Gastroesophageal sphincter (tissue), 4 donors: ENCODE data around the gene SEC61A2. TPM values are rescaled to one million over a fixed set of nuclear protein-coding genes. Genes with fewer than 3 reads are reported as not detected.

Source experiments
- ATAC-seq: fragments of 150-250 bp; one replicate; pipeline ENCODE4 v1.9.1; 2016; ENCODE audit warnings: mild to moderate bottlenecking, moderate library complexity
- H3K27ac ChIP-seq, 4 donors: fragments of 200-600 bp; sonication (generic) in 3 of 4; 1 replicate in 3 of 4; 2 replicates in 1 of 4; pipeline ENCODE4 v1.5.1; 2016 to 2019
- H3K27me3 ChIP-seq: fragments of 200-600 bp; sonication (generic); one replicate; pipeline ENCODE4 v1.5.1; 2019
- H3K36me3 ChIP-seq, 2 donors: fragments of 200-600 bp; sonication (generic); one replicate each; pipeline ENCODE4 v1.5.1; 2019; ENCODE audit warnings: control low read depth in 1 of 2
- H3K4me1 ChIP-seq, 3 donors: fragments of 200-600 bp; sonication (generic); 1 replicate in 2 of 3; 2 replicates in 1 of 3; pipeline ENCODE4 v1.5.1; 2016 to 2019; ENCODE audit warnings: control low read depth in 2 of 3
- H3K4me3 ChIP-seq, 2 donors: fragments of 200-600 bp; sonication (generic); one replicate each; pipeline ENCODE4 v1.5.1; 2019; ENCODE audit warnings: mild to moderate bottlenecking in 1 of 2, moderate library complexity in 1 of 2
- H3K9me3 ChIP-seq, 3 donors: fragments of 200-600 bp; sonication (generic); one replicate each; pipeline ENCODE4 v1.5.1; 2017 to 2019; ENCODE audit warnings: control low read depth in 2 of 3
- EP300 ChIP-seq: sonication (generic); formaldehyde crosslinking; IDR thresholded peaks from one replicate; pipeline ENCODE4 v1.6.1; 2017; ENCODE audit warnings: antibody characterized with exemption, mild to moderate bottlenecking
- POLR2A ChIP-seq, 2 donors: fragments of 450-650 bp; IDR thresholded peaks; one replicate each; pipeline ENCODE4 v1.6.1; 2017; ENCODE audit warnings: antibody characterized with exemption in 2 of 2, mild to moderate bottlenecking in 2 of 2, moderate library complexity in 1 of 2
- POLR2AphosphoS5 ChIP-seq: sonication (generic); formaldehyde crosslinking; IDR thresholded peaks from one replicate; pipeline ENCODE4 v1.6.1; 2017; ENCODE audit warnings: antibody characterized with exemption
- WGBS, 2 donors: methylation state at CpG; one replicate each; pipeline ENCODE4 v1.1.5; 2018; ENCODE audit warnings: low coverage in 1 of 2; 5-methylcytosine and 5-hydroxymethylcytosine counted together
- total RNA-seq, 4 donors: library from RNA; depleted of rRNA; stranded (reverse); fragments of >200 nt; gene quantifications; one replicate each; pipeline ENCODE4 v1.1.0, GENCODE V29; 2016
- TF ChIP-seq, protein P1 (sequence below), 4 experiments: fragments of 200-600 bp in 2 of 4; fragments of 450-650 bp in 2 of 4; sonication (generic) in 1 of 4; IDR thresholded peaks; one replicate each; pipeline ENCODE4 v1.5.1; 2017 to 2019; ENCODE audit warnings: antibody characterized with exemption in 4 of 4, mild to moderate bottlenecking in 2 of 4, moderate library complexity in 2 of 4

The SEC61A2 gene
- total RNA-seq, 4 donors from 2014 or later: 4.8 to 21.9 (median 7.8) TPM

DNA sequence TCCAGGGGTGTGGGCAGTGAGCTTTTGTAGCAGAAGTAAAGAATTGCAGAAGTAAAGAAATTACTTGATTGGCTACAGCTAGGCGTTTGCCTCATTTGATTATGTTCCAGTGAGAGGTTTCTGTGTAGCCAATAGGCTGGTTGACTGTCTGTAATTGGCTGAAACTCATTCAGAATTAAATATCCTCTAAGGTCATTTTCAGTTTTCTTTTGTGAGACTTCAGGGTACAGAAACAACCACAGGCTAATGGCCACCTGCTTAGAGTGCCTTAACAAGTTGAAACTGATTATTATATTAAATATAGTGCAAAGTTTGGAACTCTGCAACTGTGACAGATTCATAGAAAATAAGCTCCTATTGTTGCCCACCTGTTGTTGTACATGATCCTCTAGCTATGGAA lies 10.6 kb downstream of the SEC61A2 start:
- no peak overlapping the region for H3K4me3 ChIP-seq
- no peak overlapping the region for H3K27ac ChIP-seq
- TF ChIP-seq EP300 (no peak), POLR2AphosphoS5 (no peak), POLR2A (IDR thresholded peaks at IDR 0.05) (no peak)
- TF ChIP-seq, protein P1, sequence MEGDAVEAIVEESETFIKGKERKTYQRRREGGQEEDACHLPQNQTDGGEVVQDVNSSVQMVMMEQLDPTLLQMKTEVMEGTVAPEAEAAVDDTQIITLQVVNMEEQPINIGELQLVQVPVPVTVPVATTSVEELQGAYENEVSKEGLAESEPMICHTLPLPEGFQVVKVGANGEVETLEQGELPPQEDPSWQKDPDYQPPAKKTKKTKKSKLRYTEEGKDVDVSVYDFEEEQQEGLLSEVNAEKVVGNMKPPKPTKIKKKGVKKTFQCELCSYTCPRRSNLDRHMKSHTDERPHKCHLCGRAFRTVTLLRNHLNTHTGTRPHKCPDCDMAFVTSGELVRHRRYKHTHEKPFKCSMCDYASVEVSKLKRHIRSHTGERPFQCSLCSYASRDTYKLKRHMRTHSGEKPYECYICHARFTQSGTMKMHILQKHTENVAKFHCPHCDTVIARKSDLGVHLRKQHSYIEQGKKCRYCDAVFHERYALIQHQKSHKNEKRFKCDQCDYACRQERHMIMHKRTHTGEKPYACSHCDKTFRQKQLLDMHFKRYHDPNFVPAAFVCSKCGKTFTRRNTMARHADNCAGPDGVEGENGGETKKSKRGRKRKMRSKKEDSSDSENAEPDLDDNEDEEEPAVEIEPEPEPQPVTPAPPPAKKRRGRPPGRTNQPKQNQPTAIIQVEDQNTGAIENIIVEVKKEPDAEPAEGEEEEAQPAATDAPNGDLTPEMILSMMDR (IDR thresholded peaks at IDR 0.05): no peak
- ATAC-seq: no peak
- WGBS, 2 donors: 85 to 92% methylated on average over 1 of the region's 1 CpG
- H3K27me3 ChIP-seq: no peaks in the 10 kb centered on the region
- H3K4me1 ChIP-seq: no peaks in the 10 kb centered on the region
- no peaks in the 10 kb centered on the region for H3K9me3 ChIP-seq
- H3K36me3 ChIP-seq: peaks cover 0 to 97% of the 10 kb centered on the region in 2 donors

DNA sequence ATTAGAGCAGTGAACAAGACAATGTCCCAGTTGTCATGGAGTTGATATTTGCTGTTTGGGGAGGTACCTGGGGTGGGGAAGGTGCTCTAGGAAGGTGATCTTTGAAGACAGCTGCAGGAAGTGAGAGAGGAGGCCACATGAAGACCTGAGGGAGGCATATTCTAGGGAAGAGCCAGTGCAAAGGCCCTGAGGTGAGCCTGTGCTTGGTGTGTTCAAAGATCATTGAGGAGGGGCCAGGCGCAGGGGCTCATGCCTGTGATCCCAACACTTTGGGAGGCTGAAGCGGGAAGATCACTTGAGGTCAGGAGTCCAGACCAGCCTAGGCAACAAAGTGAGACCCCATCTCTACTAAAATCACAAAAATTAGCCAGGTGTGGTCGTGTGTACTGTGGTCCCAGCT lies 15.1 kb downstream of the SEC61A2 start:
- Histone ChIP-seq H3K4me3 (no peak overlapping the region), H3K27ac (no peak overlapping the region), H3K36me3 (peaks cover 0 to 99% of the 10 kb centered on the region in 2 donors), H3K4me1 (no peaks in the 10 kb centered on the region), H3K27me3 (no peaks in the 10 kb centered on the region), H3K9me3 (no peaks in the 10 kb centered on the region)
- no peak for ATAC-seq
- TF ChIP-seq EP300 (no peak), POLR2A (IDR thresholded peaks at IDR 0.05) (no peak), POLR2AphosphoS5 (no peak)
- TF ChIP-seq, protein P1 (IDR thresholded peaks at IDR 0.05): no peak
- WGBS, 2 donors: 90 to 100% methylated on average over 2 to 3 of the region's 3 CpGs

DNA sequence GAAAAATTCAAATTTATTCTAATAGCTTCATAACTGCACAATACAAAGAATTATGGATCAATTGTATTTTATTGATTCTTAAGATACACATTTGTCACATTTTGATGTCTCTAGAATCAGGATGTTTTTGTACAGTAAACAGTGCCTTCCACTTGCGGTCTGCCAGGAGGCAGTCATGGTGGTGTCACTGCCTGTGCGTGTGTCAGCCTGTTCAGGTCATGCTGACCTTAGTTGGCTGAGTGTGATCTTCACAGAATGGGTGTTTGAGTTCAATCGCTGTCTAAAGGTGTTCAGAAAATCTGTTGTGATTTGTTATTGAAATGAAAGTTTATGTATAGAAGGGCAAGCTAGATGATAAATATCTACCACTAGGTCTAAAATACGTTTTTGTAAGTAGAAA lies 20.7 kb downstream of the SEC61A2 start:
- Histone ChIP-seq H3K36me3 (peaks cover 0 to 89% of the 10 kb centered on the region in 2 donors), H3K4me1 (no peaks in the 10 kb centered on the region), H3K27ac (no peak overlapping the region), H3K27me3 (no peaks in the 10 kb centered on the region), H3K4me3 (no peak overlapping the region), H3K9me3 (no peaks in the 10 kb centered on the region)
- TF ChIP-seq POLR2A (IDR thresholded peaks at IDR 0.05) (no peak), EP300 (no peak), POLR2AphosphoS5 (no peak)
- TF ChIP-seq, protein P1 (IDR thresholded peaks at IDR 0.05): no peak
- WGBS, 2 donors: 88 to 92% methylated on average over 4 of the region's 4 CpGs
- no peak for ATAC-seq

DNA sequence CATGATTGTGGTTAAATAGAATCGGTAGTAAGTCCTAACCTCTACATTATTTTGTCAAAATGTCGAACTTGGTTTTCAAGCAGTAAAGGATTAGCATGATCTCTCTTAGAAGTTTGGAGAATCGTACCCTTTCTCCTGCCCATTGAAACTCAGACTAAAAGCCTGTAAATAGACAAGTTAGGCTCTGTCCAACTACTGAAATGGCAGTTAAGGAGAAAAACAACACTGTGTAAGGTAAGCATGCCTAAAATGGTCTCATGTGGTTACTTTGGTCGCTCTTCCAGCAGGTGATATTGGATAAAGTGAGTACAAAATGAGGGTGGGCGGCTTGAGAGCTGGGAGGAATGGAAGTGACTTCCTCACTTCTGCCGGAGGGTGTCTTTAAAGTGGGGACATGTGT lies 25.0 kb downstream of the SEC61A2 start:
- H3K4me1 ChIP-seq: no peaks in the 10 kb centered on the region
- WGBS, 2 donors: 89 to 93% methylated on average over 5 of the region's 6 CpGs
- no peak overlapping the region for H3K27ac ChIP-seq
- H3K36me3 ChIP-seq: peaks cover 0 to 88% of the 10 kb centered on the region in 2 donors
- TF ChIP-seq POLR2A (IDR thresholded peaks at IDR 0.05): no peak
- TF ChIP-seq, protein P1 (IDR thresholded peaks at IDR 0.05): no peak
- no peak for TF ChIP-seq EP300
- no peak for TF ChIP-seq POLR2AphosphoS5
- ATAC-seq: no peak
- H3K4me3 ChIP-seq: no peak overlapping the region
- no peaks in the 10 kb centered on the region for H3K9me3 ChIP-seq
- H3K27me3 ChIP-seq: no peaks in the 10 kb centered on the region

DNA sequence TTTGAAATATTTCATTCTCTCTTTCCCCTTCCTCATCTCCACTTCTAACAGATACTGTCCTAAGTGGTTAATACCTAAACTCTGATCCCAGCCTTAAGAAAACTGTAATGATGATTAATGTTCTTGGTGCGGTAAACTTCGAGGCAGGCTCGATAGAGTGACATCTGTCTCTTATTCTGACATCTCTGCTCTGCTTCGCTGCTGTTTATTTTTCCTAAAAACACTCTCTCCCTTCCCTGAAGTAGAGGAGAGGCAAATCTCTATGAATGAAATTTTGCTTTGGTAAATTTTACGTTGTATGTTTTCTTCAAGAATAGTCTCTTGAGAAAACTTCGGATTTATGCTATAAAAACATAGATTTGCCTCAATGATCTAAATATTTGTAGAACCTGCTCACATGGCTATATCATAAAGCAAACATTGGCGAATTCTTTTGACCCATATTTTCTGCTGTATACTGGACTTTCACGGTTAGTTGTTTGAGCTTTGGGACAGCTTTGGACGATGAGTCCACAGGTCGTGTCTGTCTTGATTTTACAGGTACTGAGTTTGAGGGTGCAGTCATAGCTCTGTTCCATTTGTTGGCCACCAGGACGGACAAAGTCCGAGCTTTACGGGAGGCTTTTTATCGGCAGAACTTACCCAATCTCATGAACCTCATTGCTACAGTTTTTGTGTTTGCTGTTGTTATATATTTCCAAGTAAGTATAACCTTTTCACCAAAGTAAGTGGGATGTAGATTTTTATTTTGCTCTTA lies 27.1 kb downstream of the SEC61A2 start:
- Histone ChIP-seq H3K9me3 (no peaks in the 10 kb centered on the region), H3K27ac (no peak overlapping the region), H3K4me3 (no peak overlapping the region), H3K36me3 (peaks cover 0 to 83% of the 10 kb centered on the region in 2 donors), H3K27me3 (no peaks in the 10 kb centered on the region), H3K4me1 (no peaks in the 10 kb centered on the region)
- WGBS, 2 donors: 84 to 85% methylated on average over 14 of the region's 14 CpGs
- no peak for ATAC-seq
- TF ChIP-seq EP300 (no peak), POLR2A (IDR thresholded peaks at IDR 0.05) (no peak), POLR2AphosphoS5 (no peak)
- TF ChIP-seq, protein P1 (IDR thresholded peaks at IDR 0.05): no peak
